ENCODE measurements around the gene SFXN4. TPM values are rescaled to one million over a fixed set of nuclear protein-coding genes. Genes with fewer than 3 reads are reported as not detected.

Gene SFXN4
- total RNA-seq, 1 donor from 2014 or later = 17.1 TPM

DNA sequence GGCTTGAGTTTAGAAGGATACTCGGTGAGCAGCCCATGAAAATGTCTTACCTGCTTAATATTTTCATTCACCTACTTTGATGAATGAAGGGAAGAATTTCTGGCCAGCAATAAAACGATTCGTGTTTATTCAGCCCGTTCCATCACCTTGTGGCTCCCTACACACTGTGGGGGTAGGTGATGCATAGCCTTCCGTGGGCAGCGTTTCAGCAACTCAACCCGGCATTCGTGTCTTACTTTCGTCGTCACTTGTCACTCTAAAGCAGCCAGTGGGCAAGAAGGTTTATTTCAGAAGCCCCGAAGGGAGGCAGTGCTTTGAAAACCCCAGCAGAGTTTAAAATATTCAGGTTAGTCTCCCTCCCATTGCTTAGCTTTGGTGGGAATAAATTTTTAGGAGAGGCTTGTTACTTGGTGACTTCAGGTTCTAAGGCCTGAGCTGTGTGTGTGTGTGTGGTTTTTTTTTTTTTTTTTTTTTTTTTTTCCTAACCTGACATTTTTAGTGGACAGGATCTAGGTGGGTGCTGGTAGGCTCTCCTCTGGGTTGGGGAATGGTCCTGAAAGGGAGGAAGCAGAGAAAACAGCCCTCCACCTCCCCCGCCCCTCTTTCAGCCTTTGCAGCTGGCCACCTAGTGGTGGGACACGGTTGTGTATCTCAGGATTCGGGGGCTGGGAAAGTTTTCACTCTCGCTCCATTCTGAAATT lies 43.7 kb upstream of the SFXN4 start:
- TF ChIP-seq, protein P1, sequence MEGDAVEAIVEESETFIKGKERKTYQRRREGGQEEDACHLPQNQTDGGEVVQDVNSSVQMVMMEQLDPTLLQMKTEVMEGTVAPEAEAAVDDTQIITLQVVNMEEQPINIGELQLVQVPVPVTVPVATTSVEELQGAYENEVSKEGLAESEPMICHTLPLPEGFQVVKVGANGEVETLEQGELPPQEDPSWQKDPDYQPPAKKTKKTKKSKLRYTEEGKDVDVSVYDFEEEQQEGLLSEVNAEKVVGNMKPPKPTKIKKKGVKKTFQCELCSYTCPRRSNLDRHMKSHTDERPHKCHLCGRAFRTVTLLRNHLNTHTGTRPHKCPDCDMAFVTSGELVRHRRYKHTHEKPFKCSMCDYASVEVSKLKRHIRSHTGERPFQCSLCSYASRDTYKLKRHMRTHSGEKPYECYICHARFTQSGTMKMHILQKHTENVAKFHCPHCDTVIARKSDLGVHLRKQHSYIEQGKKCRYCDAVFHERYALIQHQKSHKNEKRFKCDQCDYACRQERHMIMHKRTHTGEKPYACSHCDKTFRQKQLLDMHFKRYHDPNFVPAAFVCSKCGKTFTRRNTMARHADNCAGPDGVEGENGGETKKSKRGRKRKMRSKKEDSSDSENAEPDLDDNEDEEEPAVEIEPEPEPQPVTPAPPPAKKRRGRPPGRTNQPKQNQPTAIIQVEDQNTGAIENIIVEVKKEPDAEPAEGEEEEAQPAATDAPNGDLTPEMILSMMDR (conservative IDR thresholded peaks at IDR 0.05; ENCODE audit: low read depth, low read length) = peak; percentile 91
- H3K4me3 ChIP-seq (ENCODE audit: low read depth, low read length) = peak overlapping the region; percentile 73
- no peak for DNase-seq (ENCODE audit: low read depth)

DNA sequence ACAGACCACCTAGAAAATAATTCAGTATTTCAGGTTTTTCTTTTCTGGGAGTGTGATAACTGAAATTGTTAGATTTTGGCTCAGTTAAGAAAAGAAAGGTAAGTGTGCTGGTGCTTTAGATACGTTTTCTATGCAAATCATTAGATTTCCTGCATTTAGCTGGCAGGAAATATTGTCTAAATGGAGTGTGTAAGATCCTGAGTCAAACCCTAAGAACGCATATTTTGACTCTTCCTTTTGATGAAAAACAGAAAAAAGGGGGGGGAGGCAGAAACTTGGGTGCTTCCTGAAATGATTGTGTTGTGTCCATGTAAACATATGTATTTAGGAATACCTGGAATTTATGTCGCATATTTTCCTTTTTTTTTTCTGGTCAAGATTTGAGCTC lies 43.0 kb upstream of the SFXN4 start:
- peak overlapping the region; percentile 73 for H3K4me3 ChIP-seq (ENCODE audit: low read depth, low read length)
- no peak for DNase-seq (ENCODE audit: low read depth)
- TF ChIP-seq, protein P1 (conservative IDR thresholded peaks at IDR 0.05; ENCODE audit: low read depth, low read length) = no peak

DNA sequence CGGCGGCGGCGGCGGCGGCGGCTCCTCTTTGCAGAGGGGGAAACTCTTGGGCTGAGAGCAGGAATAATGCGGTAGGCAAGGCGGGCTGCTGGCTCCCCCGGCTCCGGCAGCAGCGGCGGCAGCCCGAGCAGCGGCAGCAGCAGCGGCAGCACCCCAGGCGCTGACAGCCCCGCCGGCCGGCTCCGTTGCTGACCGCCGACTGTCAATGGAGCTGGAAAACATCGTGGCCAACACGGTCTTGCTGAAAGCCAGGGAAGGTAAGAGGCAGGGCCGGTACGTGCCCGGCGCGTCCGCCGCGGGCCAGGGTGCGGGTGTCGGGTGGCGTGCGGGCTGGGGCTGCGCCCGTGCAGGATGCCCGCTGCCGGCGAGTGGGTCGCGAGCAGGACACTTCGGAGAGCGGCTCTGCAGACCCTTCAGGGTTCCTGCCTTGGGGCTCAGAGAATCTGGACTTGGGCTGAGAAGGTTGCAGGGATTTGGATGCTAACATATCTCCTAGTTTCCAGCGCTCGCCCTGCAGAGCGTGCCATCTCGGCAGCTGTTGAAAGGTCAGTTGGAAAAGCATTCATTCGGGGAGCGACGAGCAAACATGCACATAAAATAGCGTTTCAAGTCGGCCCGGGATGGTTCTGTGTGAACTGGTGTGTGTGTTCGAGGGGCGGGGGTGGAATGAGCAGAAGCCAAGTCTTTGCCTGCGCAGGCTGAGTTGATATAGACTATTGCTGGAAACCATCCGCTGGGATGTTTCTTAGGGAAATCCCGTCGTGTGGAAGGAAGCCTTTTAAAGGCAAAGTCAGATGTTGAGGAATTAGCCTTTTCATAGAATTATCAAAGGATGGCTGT lies 42.4 kb upstream of the SFXN4 start:
- H3K4me3 ChIP-seq (ENCODE audit: low read depth, low read length) = peak overlapping the region; percentile 73
- TF ChIP-seq, protein P1 (conservative IDR thresholded peaks at IDR 0.05; ENCODE audit: low read depth, low read length) = no peak
- DNase-seq (ENCODE audit: low read depth) = no peak

DNA sequence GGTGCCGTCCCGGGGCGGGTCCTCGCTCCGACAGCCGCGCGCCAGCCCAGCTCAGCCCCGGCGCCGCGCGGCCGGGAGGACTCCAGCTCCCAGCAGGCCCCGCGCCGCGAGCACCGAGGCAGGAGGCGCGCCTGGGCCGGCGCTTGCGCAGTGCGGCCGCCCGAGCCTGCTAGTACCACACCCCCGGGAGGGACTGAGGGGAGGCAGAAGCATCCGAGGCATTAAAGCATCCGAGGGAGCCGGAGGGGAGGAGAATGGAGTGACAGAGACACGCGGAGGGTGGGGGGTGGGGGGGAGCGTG lies 41.8 kb upstream of the SFXN4 start, which contains the start of gene GRK5:
TSS of gene GRK5 (plus strand) at position 206 of the 301 bp plus-strand sequence. CDS start 347 bp downstream, outside the sequence.
- H3K4me3 ChIP-seq (ENCODE audit: low read depth, low read length) = peak within 1 kb of the TSS; percentile 73
- TF ChIP-seq, protein P1 (conservative IDR thresholded peaks at IDR 0.05; ENCODE audit: low read depth, low read length) = no peak
- DNase-seq (ENCODE audit: low read depth) = no peak

DNA sequence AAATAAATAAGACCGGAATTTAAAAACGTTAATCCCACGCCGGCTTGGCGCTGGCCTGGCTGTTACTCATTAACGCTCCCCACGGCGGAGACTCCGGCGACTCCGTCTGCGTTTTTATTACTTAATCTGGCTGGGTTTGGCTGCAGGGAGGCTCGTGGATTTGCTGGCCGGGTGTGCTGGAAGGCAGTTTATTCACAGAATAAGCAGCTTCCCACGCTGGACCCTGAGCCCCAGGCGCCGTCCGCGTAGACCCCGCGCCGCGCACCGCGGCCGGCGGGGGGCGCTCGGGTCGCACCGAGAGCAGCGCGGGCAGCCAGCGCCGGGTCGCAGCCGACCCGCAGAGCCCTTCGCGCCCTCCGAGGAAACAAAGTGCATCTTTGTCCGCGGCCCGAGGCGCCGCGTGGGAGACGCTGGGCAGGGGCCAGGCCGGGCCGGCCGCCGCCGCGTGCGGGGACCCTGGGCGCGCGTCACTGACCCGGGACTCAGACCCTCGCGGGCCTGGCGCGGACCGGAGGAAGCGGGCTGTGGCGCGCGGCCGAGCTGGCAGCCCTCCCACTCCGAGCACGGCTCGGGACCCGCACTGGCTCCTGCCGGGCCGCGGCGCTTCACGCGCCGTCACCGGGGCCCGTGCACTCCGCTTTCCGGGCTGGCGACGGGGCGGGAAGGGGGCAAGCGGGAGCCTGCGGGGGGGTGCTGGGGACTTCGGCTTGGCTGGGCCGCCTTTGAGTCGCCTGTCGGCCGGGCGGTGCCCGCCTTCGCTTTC lies 41.3 kb upstream of the SFXN4 start:
- TF ChIP-seq, protein P1 (conservative IDR thresholded peaks at IDR 0.05; ENCODE audit: low read depth, low read length) = peak; percentile 54
- no peak for DNase-seq (ENCODE audit: low read depth)
- peak overlapping the region; percentile 73 for H3K4me3 ChIP-seq (ENCODE audit: low read depth, low read length)

DNA sequence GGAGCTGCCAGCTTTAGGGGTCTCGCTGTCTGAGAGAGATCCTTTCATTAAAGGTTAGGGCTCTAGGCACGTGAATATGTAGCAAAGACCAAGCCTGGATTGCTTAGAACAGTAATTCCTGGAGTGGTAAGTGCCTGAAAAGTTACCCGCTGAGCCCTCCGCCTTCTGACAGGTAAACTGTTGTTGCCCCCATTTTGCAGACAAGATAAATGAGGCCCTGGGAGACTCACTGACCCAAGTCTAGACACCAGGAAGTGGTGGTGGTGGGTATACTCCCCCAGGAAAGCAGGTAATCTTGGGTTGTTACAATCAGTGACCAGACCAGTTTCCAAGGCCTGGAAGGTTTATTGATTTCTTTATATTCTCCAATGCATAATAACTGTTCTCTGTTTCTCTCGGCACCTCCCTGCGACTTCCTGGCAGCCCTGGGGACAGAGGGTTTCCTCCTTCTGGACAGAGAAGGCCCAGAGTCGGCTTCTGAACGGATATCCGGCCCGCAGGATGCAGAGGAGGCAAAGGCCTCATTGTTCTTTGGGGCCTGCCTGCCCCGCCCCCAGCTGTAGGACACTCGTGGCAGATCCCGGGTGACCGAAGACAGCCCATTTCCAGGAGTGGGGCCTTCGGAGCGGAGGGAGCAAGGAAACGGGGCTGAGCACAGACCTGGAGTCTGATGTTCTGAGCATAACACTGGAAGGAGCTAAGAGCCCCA lies 40.5 kb upstream of the SFXN4 start:
- DNase-seq (ENCODE audit: low read depth) = no peak
- H3K4me3 ChIP-seq (ENCODE audit: low read depth, low read length) = peak overlapping the region; percentile 73
- TF ChIP-seq, protein P1 (conservative IDR thresholded peaks at IDR 0.05; ENCODE audit: low read depth, low read length) = no peak
